Progenitor cell of endocrine pancreas (in vitro differentiated cells): ENCODE data around the gene MRPS18A. TPM values are rescaled to one million over a fixed set of nuclear protein-coding genes. Genes with fewer than 3 reads are reported as not detected.

Experiments used
- DNase-seq: peaks from one replicate; pipeline ENCODE4 v3.0.0; 2021; ENCODE audit warnings: low spot score; ENCODE audit not compliant: unreplicated experiment
- H3K27ac Mint-ChIP-seq: 2 replicates; pipeline ENCODE4 v1.8.0; 2021; ENCODE audit warnings: mild to moderate bottlenecking, moderate library complexity, mixed read lengths
- H3K27me3 Mint-ChIP-seq: 2 replicates; pipeline ENCODE4 v1.8.0; 2021; ENCODE audit warnings: mixed read lengths
- H3K36me3 Mint-ChIP-seq: 2 replicates; pipeline ENCODE4 v1.8.0; 2022; ENCODE audit warnings: mixed read lengths; ENCODE audit not compliant: insufficient read depth
- H3K4me1 Mint-ChIP-seq: 2 replicates; pipeline ENCODE4 v1.8.0; 2021; ENCODE audit warnings: low read depth, mixed read lengths
- H3K4me3 Mint-ChIP-seq: 2 replicates; pipeline ENCODE4 v1.8.0; 2021; ENCODE audit warnings: low read depth, mild to moderate bottlenecking, moderate library complexity, mixed read lengths
- H3K9me3 Mint-ChIP-seq: 2 replicates; pipeline ENCODE4 v1.8.0; 2021; ENCODE audit warnings: low read depth, mixed read lengths
- total RNA-seq: library from RNA; stranded (reverse); gene quantifications from 2 replicates; pipeline ENCODE4 v1.2.1, GENCODE V29; 2021
- TF ChIP-seq, protein P1 (sequence below): fragments of 200-600 bp; sonication (generic); IDR thresholded peaks from one replicate; pipeline ENCODE4 v1.5.0; 2021; ENCODE audit warnings: antibody characterized with exemption, mild to moderate bottlenecking; ENCODE audit not compliant: unreplicated experiment

Gene MRPS18A
- total RNA-seq, 1 donor from 2014 or later = 41.9 TPM

DNA sequence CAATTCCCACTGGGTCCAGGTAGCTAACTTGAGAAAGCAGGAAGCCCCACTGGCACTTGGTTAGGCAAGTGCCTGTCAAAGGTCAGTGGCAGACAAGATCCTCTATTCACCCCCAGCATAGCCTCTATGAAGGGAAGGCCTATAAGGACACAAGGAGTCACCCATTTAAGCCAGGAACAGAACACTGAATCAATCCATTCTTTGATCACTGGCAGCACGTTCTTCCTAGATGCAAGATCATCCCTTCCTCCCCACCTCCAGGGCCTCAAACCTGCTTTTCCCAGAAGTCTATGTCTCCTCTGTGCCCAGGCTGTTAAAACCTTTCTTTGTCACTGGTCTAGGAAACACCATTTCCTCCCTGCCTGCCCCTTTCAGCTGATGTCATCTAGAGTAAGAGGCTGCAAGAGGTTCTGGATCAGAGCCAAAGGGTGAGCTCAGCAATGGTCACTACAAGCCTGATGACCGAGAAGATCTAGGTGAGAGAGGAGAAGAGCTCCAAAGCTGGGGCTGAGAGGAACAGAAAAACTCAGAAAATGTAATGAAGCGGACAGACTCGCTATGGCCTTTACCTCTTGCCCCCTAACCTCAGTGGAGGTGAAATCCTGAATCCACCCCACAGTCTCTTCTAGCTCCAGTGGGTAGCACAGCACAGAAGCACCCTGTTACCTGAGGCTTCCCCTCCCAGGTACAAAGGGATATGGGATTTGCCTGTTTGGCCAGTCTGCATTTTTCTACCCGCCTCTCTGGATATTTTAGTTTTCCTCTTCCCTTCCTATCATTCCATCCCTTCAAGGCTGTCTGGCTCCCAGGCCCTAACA is 60.4 kb downstream of the MRPS18A start:
- no peaks in the 10 kb centered on the region for H3K27me3 Mint-ChIP-seq
- peak overlapping the region; percentile 65 for H3K27ac Mint-ChIP-seq
- H3K36me3 Mint-ChIP-seq = peaks cover 15% of the 10 kb centered on the region
- peak overlapping the region; percentile 64 for H3K4me3 Mint-ChIP-seq
- TF ChIP-seq, protein P1, sequence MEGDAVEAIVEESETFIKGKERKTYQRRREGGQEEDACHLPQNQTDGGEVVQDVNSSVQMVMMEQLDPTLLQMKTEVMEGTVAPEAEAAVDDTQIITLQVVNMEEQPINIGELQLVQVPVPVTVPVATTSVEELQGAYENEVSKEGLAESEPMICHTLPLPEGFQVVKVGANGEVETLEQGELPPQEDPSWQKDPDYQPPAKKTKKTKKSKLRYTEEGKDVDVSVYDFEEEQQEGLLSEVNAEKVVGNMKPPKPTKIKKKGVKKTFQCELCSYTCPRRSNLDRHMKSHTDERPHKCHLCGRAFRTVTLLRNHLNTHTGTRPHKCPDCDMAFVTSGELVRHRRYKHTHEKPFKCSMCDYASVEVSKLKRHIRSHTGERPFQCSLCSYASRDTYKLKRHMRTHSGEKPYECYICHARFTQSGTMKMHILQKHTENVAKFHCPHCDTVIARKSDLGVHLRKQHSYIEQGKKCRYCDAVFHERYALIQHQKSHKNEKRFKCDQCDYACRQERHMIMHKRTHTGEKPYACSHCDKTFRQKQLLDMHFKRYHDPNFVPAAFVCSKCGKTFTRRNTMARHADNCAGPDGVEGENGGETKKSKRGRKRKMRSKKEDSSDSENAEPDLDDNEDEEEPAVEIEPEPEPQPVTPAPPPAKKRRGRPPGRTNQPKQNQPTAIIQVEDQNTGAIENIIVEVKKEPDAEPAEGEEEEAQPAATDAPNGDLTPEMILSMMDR = no peak
- H3K4me1 Mint-ChIP-seq = peaks cover 12% of the 10 kb centered on the region
- no peaks in the 10 kb centered on the region for H3K9me3 Mint-ChIP-seq
- DNase-seq = no peak

DNA sequence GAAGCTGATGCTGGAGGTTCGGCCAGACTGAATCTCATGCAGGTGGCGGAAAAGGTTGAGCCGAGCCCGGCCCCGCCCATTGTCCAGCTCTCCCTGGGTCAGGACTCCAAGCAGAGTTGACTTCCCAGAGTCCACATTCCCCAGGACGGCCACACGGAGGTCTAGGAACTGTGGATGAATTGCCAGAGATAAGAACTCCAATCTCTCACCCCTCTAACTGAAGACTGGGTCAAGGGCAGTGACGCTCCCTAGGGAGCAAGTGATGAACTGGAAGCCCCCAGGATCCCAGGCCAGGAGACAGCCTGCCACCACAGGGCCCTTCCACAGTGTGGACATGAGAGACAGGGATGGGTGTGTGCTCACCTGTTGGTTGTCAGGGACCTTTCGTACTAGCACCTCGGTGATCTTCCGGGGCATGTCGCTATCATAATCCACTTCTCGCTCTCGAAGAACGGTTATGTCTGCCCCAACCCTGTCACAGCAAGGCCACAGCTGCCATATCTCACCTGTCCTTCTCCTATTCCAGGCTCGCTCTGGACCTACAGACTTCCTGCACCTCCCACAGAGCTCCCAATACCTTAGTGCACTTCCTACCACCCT is 62.1 kb downstream of the MRPS18A start:
- peaks cover 19% of the 10 kb centered on the region for H3K36me3 Mint-ChIP-seq
- no peaks in the 10 kb centered on the region for H3K27me3 Mint-ChIP-seq
- no peak for DNase-seq
- H3K27ac Mint-ChIP-seq = no peak overlapping the region
- H3K9me3 Mint-ChIP-seq = no peaks in the 10 kb centered on the region
- no peak overlapping the region for H3K4me3 Mint-ChIP-seq
- peaks cover 12% of the 10 kb centered on the region for H3K4me1 Mint-ChIP-seq
- TF ChIP-seq, protein P1 = no peak

DNA sequence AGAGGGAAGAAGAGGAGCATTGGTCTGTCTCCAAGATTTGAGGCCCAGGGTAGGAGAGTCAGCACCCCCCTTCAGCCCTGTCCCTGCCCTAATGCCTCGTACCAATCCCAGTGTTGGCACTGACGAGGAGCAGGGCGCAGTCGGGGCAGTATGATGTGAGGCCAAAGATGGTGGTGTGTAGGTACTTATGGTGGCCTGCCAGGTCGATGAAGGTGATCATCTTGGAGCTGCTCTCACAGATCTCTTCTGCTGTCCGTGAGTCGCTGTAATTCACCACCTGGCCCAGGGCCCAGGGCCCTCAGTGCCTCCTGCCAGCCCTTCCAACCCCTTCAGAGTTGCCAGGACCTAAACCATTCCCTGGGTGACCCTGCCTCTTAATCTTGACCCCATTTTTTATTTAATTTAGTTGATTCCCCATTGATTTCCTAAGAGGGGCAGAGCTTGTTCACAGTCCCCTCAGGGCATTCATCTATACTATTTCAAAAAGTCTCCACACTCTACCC is 62.8 kb downstream of the MRPS18A start:
- H3K27me3 Mint-ChIP-seq = no peaks in the 10 kb centered on the region
- peaks cover 19% of the 10 kb centered on the region for H3K36me3 Mint-ChIP-seq
- no peak overlapping the region for H3K27ac Mint-ChIP-seq
- H3K9me3 Mint-ChIP-seq = no peaks in the 10 kb centered on the region
- H3K4me1 Mint-ChIP-seq = peaks cover 10% of the 10 kb centered on the region
- TF ChIP-seq, protein P1 = no peak
- no peak overlapping the region for H3K4me3 Mint-ChIP-seq
- DNase-seq = no peak

DNA sequence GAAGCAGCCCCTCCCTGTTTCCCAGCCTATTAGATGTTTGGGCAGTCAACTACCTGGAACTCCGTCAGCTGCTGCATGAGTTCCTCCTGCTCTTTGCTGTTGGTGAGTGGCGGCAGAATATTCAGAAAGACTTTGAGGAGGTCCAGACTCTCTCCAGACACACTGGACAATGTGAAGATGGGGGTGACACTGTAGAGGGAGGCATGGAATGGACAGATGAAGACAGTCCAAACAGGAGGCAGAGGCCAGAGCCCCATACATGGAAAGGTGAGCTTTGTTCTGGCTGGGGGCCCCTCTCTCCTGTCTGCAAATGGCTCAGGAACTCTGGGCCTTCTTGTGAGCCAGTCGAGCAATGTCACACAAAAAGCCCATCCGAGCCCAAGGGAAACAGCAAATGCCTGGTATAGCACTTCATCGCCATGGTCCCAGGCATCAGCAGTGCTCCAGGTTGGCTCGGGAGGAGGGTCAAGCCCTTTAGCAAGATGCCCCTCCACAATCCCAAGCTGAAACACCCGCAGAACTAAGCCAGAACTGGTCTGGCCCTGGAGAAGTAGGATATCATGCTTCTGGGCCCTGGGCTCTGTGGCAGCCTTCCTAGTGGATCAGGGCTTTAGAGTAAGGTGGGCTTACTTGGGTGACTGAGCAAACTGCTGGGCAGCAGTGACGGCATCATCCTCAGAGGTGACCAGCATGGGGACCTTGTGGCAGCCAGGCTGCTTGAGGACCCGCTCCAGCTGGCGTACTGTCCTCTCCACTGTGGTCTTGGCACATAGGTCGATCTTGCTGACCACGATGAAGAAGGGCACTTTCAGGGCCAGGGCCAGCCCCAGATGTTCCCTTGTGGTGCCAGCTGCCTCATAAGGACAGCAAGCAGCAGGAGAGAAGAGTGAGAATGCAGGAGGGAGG is 63.5 kb downstream of the MRPS18A start:
- Mint-ChIP-seq H3K4me3 (no peak overlapping the region), H3K4me1 (peaks cover 10% of the 10 kb centered on the region), H3K36me3 (peaks cover 19% of the 10 kb centered on the region), H3K27ac (no peak overlapping the region), H3K27me3 (no peaks in the 10 kb centered on the region), H3K9me3 (no peaks in the 10 kb centered on the region)
- TF ChIP-seq, protein P1 = no peak
- DNase-seq = no peak

DNA sequence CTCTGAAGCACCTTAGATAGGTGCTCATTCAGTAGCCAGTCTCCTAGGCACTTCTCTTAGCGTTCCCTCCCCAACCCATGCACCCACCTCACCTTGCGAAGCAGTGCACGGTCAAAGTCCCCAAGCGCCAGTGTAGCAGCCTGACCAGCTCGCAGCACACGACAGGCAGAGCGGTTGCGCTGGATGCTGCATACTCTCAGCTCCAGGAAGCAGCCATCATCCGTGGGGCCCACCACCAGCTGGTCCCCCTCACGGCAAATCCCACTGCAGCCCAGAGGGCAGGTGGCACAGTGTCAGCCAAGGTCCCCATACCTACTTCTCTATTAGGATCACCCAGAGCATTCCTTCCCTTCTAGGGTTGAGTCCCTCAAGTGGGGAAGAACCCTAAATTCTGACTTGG is 65.0 kb downstream of the MRPS18A start:
- H3K36me3 Mint-ChIP-seq = peaks cover 19% of the 10 kb centered on the region
- DNase-seq = no peak
- H3K9me3 Mint-ChIP-seq = no peaks in the 10 kb centered on the region
- no peak overlapping the region for H3K4me3 Mint-ChIP-seq
- no peaks in the 10 kb centered on the region for H3K27me3 Mint-ChIP-seq
- TF ChIP-seq, protein P1 = no peak
- no peak overlapping the region for H3K27ac Mint-ChIP-seq
- peaks cover 6% of the 10 kb centered on the region for H3K4me1 Mint-ChIP-seq
